H9 (cell line): ENCODE data around the gene FMC1. TPM values are rescaled to one million over a fixed set of nuclear protein-coding genes. Genes with fewer than 3 reads are reported as not detected.

Experiments
- DNase-seq: peaks from one replicate; pipeline ENCODE4 v3.0.0-alpha.2; 2017
- H2AFZ ChIP-seq: one replicate; pipeline ENCODE4 v1.6.1; 2013; ENCODE audit warnings: mild to moderate bottlenecking, low read length, control low read depth, moderate library complexity
- H2AK5ac ChIP-seq: 2 replicates; pipeline ENCODE4 v1.6.1; 2013; ENCODE audit warnings: low read length, control low read depth, mixed read lengths; ENCODE audit not compliant: insufficient read length
- H2BK120ac ChIP-seq: one replicate; pipeline ENCODE4 v1.6.1; 2013; ENCODE audit warnings: low read depth, mild to moderate bottlenecking, low read length, control low read depth, inconsistent platforms; ENCODE audit not compliant: poor library complexity, severe bottlenecking
- H2BK12ac ChIP-seq: 2 replicates; pipeline ENCODE4 v1.6.1; 2013; ENCODE audit warnings: low read length, control low read depth, mixed read lengths, low read depth; ENCODE audit not compliant: insufficient read length
- H2BK15ac ChIP-seq: 2 replicates; pipeline ENCODE4 v1.6.1; 2013; ENCODE audit warnings: low read depth, low read length, control low read depth
- H2BK20ac ChIP-seq: one replicate; pipeline ENCODE4 v1.6.1; 2013; ENCODE audit warnings: low read depth, mild to moderate bottlenecking, low read length, control low read depth, inconsistent platforms; ENCODE audit not compliant: poor library complexity, severe bottlenecking
- H2BK5ac ChIP-seq: 2 replicates; pipeline ENCODE4 v1.6.1; 2013; ENCODE audit warnings: low read length, control low read depth, mixed read lengths; ENCODE audit not compliant: insufficient read length
- H3K14ac ChIP-seq: 2 replicates; pipeline ENCODE4 v1.6.1; 2013; ENCODE audit warnings: low read length, control low read depth; ENCODE audit not compliant: insufficient read depth
- H3K18ac ChIP-seq: 2 replicates; pipeline ENCODE4 v1.6.1; 2013; ENCODE audit warnings: low read depth, mild to moderate bottlenecking, mixed read lengths, low read length, control low read depth; ENCODE audit not compliant: insufficient read length
- H3K23ac ChIP-seq: 2 replicates; pipeline ENCODE4 v1.6.1; 2013; ENCODE audit warnings: low read length, control low read depth, mixed read lengths, low read depth; ENCODE audit not compliant: insufficient read length
- H3K23me2 ChIP-seq: 2 replicates; pipeline ENCODE4 v1.6.1; 2013; ENCODE audit warnings: low read depth, mild to moderate bottlenecking, mixed read lengths, low read length, control low read depth; ENCODE audit not compliant: insufficient read length, poor library complexity, severe bottlenecking
- H3K27ac ChIP-seq: 2 replicates; pipeline ENCODE4 v1.5.1; 2013; ENCODE audit warnings: low read length, control low read depth, mixed read lengths, low read depth; ENCODE audit not compliant: insufficient read length
- H3K27me3 ChIP-seq: 2 replicates; pipeline ENCODE4 v1.6.1; 2013; ENCODE audit warnings: low read length, control low read depth, inconsistent platforms; ENCODE audit not compliant: insufficient read depth
- H3K4ac ChIP-seq: 2 replicates; pipeline ENCODE4 v1.6.1; 2013; ENCODE audit warnings: low read depth, mild to moderate bottlenecking, control low read depth, inconsistent platforms, low read length, moderate library complexity
- H3K4me1 ChIP-seq: 2 replicates; pipeline ENCODE4 v1.6.1; 2013; ENCODE audit warnings: low read length, control low read depth, inconsistent platforms; ENCODE audit not compliant: insufficient read depth
- H3K4me2 ChIP-seq: 2 replicates; pipeline ENCODE4 v1.6.1; 2013; ENCODE audit warnings: low read length, control low read depth, mixed read lengths; ENCODE audit not compliant: insufficient read length, insufficient read depth
- H3K56ac ChIP-seq: 2 replicates; pipeline ENCODE4 v1.6.1; 2013; ENCODE audit warnings: low read depth, mild to moderate bottlenecking, mixed read lengths, low read length, control low read depth; ENCODE audit not compliant: insufficient read length
- H3K79me1 ChIP-seq: 2 replicates; pipeline ENCODE4 v1.6.1; 2013; ENCODE audit warnings: low read depth, mild to moderate bottlenecking, moderate library complexity, low read length, control low read depth, inconsistent platforms; ENCODE audit not compliant: insufficient read depth, poor library complexity, severe bottlenecking
- H3K79me2 ChIP-seq: 2 replicates; pipeline ENCODE4 v1.6.1; 2013; ENCODE audit warnings: low read length, control low read depth, inconsistent platforms; ENCODE audit not compliant: insufficient read depth
- H3K9ac ChIP-seq: 2 replicates; pipeline ENCODE4 v1.6.1; 2013; ENCODE audit warnings: low read length, control low read depth, mixed read lengths; ENCODE audit not compliant: insufficient read length; ENCODE audit errors: extremely low read depth
- H3K9me3 ChIP-seq: one replicate; pipeline ENCODE4 v1.6.1; 2013; ENCODE audit warnings: low read depth, low read length, inconsistent platforms; ENCODE audit not compliant: control insufficient read depth
- H3T11ph ChIP-seq: one replicate; pipeline ENCODE4 v1.6.1; 2013; ENCODE audit warnings: mild to moderate bottlenecking, low read length, control low read depth, inconsistent platforms
- H4K20me1 ChIP-seq: one replicate; pipeline ENCODE4 v1.6.1; 2013; ENCODE audit not compliant: control insufficient read depth, insufficient read length, insufficient read depth
- H4K5ac ChIP-seq: 2 replicates; pipeline ENCODE4 v1.6.1; 2013; ENCODE audit warnings: low read depth, mild to moderate bottlenecking, mixed read lengths, low read length, control low read depth; ENCODE audit not compliant: insufficient read length
- H4K8ac ChIP-seq: replicated peaks from 2 replicates; pipeline ENCODE4 v1.6.1; 2013; ENCODE audit warnings: low read length, control low read depth, mixed read lengths, low read depth; ENCODE audit not compliant: insufficient read length
- H4K91ac ChIP-seq: 2 replicates; pipeline ENCODE4 v1.6.1; 2013; ENCODE audit warnings: low read depth, mild to moderate bottlenecking, moderate library complexity, mixed read lengths, low read length, control low read depth; ENCODE audit not compliant: insufficient read length
- H3K27ac Mint-ChIP-seq, 3 experiments: 2 replicates in 2 of 3; 3 replicates in 1 of 3; pipeline ENCODE4 v1.8.0; 2020 to 2021; ENCODE audit warnings: mixed read lengths in 3 of 3, mild to moderate bottlenecking in 1 of 3, moderate library complexity in 1 of 3
- H3K27me3 Mint-ChIP-seq: 2 replicates; pipeline ENCODE4 v1.8.0; 2021; ENCODE audit warnings: low read depth, mild to moderate bottlenecking, moderate library complexity, mixed read lengths
- H3K36me3 Mint-ChIP-seq, 3 experiments: 2 replicates in 2 of 3; 3 replicates in 1 of 3; pipeline ENCODE4 v1.8.0; 2020 to 2021; ENCODE audit warnings: low read depth in 3 of 3, mixed read lengths in 3 of 3; ENCODE audit not compliant: insufficient read depth in 1 of 3
- H3K4me1 Mint-ChIP-seq, 2 experiments: 2 replicates each; pipeline ENCODE4 v1.8.0; 2020; ENCODE audit warnings: mixed read lengths in 2 of 2
- H3K4me3 Mint-ChIP-seq, 2 experiments: 2 replicates in 1 of 2; 3 replicates in 1 of 2; pipeline ENCODE4 v1.8.0; 2020 to 2021; ENCODE audit warnings: mild to moderate bottlenecking in 2 of 2, mixed read lengths in 2 of 2, moderate library complexity in 1 of 2
- H3K9me3 Mint-ChIP-seq, 2 experiments: 2 replicates in 1 of 2; 3 replicates in 1 of 2; pipeline ENCODE4 v1.8.0; 2020; ENCODE audit warnings: mild to moderate bottlenecking in 2 of 2, mixed read lengths in 2 of 2, moderate library complexity in 1 of 2
- CTCF ChIP-seq: fragments of 200-600 bp; sonication (generic); conservative IDR thresholded peaks from 3 replicates; pipeline ENCODE4 v1.8.0; 2021; ENCODE audit warnings: antibody characterized with exemption, mild to moderate bottlenecking
- WGBS: extraction: QIAGEN DNeasy Blood & Tissue Kit; methylation state at CpG from one replicate; pipeline ENCODE4 v1.1.7; 2013; ENCODE audit warnings: missing lambda C conversion rate, low lambda C conversion rate, mixed read lengths; ENCODE audit not compliant: insufficient read length; ENCODE audit errors: extremely low coverage; 5-methylcytosine and 5-hydroxymethylcytosine counted together
- total RNA-seq: library from RNA; stranded (reverse); gene quantifications from 2 replicates; pipeline ENCODE4 v1.2.1, GENCODE V29; 2021

FMC1 gene
- total RNA-seq, 1 experiment from 2014 or later = 10.9 TPM

- Histone ChIP-seq H3T11ph (peak overlapping the region; percentile 79), H4K5ac (peak overlapping the region; percentile 45), H2BK5ac (peak overlapping the region; percentile 1), H2BK15ac (no peak overlapping the region), H3K14ac (peak overlapping the region; percentile 95), H3K4me2 (peak overlapping the region; percentile 80), H3K23me2 (peaks cover 6% of the 10 kb centered on the region), H2BK120ac (peak overlapping the region; percentile 83), H2AFZ (no peak overlapping the region), H3K79me2 (peaks cover 24% of the 10 kb centered on the region; the same call in 1 of the 2 replicates), H3K9ac (peak overlapping the region; percentile 96), H4K8ac (no peak overlapping the region), H3K23ac (no peak overlapping the region), H3K79me1 (no peaks in the 10 kb centered on the region), H3K56ac (no peak overlapping the region), H4K91ac (no peak overlapping the region), H2BK12ac (no peak overlapping the region), H2BK20ac (no peak overlapping the region), H4K20me1 (no peaks in the 10 kb centered on the region), H3K18ac (peak overlapping the region; percentile 94), H3K4ac (peak overlapping the region; percentile 26; the same call in 1 of the 2 replicates), H3K4me1 (no peaks in the 10 kb centered on the region; the same call in 1 of the 2 replicates), H3K9me3 (no peaks in the 10 kb centered on the region), H3K27ac (peak overlapping the region; percentile 99), H2AK5ac (no peak overlapping the region), H3K27me3 (no peaks in the 10 kb centered on the region)
- no peak for TF ChIP-seq CTCF
- Mint-ChIP-seq H3K4me3 (peak overlapping the region; percentile 87 to 96), H3K9me3 (no peaks in the 10 kb centered on the region; a peak in 1 of 5 replicates), H3K36me3 (peaks cover 3 to 20% (median 13%) of the 10 kb centered on the region in 3 experiments; a peak in 6 of 7 replicates), H3K4me1 (peaks cover 27 to 36% of the 10 kb centered on the region in 2 experiments), H3K27me3 (no peaks in the 10 kb centered on the region), H3K27ac (peak overlapping the region; percentile 99 to 100 (median 100))
- peak; percentile 99 for DNase-seq
- WGBS = no CpG with 5 or more reads among the region's 47 CpGs
Measured at GRCh38 chr7:139360210-139360947, 19.2 kb downstream of the FMC1 start.
